HG03354 (cell line): ENCODE data around the gene SMIM13.

Source experiments
- ATAC-seq: cut with Tn5 transposase; IDR thresholded peaks from one replicate; pipeline ENCODE4 v1.9.1; 2021; ENCODE audit warnings: mild to moderate bottlenecking; ENCODE audit not compliant: unreplicated experiment, poor library complexity, severe bottlenecking

Gene SMIM13

GRCh38 chr6:11179419-11180202 is 86.0 kb downstream of the SMIM13 start:
- no peak for ATAC-seq

GRCh38 chr6:11181478-11182136 is 88.0 kb downstream of the SMIM13 start:
- ATAC-seq = no peak

- no peak for ATAC-seq
Measured at GRCh38 chr6:11183761-11184362, 90.2 kb downstream of the SMIM13 start.

GRCh38 chr6:11185204-11185842 is 91.7 kb downstream of the SMIM13 start:
- no peak for ATAC-seq

GRCh38 chr6:11187301-11187700 is 93.7 kb downstream of the SMIM13 start:
- ATAC-seq = no peak
